Head of caudate nucleus (tissue), 42 donors: ENCODE data around the gene GRP.

Experiments used
- DNase-seq, 42 donors: peaks; one replicate each; pipeline versions ENCODE4 v3.0.0 to v3.0.0-alpha.2; 2020 to 2021; ENCODE audit warnings: mixed read lengths in 7 of 42
- intact Hi-C: fragments of 100-400 bp; cut with DNase I; formaldehyde crosslinking; loops from one replicate; pipeline ENCODE4 v1.15.0; 2022

The GRP gene

GRCh38 chr18:59264651-59265245 is 44.8 kb downstream of the GRP start:
- no peak for DNase-seq
- intact Hi-C loops = no loop called here

DNA sequence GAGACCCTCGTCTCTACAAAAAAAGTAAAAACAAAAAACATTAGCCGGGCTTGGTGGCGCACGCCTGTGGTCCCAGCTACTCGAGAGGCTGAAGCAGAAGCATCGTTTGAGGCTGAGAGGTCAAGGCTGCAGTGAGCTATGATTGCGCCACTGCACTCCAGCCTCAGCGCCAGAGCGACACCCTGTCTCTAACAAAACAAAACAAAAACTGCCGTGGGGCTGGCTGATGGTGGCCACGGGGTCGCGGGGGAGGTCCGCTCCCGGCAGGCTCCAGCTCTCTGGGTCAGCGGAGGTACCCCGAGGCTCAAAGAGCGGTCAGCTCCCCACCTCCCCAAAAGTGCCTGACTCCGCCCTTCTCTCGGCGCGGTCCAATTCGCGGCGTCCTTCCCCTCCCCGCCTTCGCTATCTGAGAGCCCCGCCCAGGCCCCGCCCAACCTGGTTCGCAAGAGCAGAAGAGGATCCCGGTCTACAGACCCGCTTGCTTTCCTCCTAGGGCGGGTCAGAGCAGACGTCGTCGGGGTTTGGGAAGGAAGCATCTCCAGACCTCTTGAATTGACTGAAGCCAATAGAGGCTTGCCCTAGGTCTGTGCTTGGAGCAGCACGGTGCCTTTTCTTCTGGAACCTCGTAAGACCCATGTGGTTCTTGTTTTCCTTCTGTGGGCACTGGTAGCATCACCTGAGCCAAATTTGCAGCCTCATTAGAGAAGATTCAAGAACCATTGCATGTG is 45.5 kb downstream of the GRP start:
- intact Hi-C loops = no loop called here
- DNase-seq = no peak

DNA sequence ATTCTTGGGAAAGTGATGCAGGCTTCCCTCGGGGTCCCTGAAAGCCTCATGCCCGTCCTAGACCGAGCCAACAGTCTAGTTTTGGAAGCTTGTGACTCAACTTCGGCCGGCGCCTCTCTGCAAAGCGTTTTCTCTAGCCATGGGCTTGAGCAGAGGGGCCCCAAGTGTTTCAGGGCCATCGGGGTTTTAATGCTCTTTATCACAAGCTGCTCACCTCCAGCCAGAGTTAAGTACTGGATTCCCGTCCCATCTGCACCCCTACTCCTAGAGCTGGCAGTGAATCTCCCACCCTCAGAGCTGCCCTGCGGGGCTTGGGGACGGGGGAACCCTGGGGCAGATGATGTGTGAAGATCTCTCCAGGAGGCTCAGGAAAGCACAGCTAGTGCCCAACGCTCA is 46.0 kb downstream of the GRP start:
- no peak for DNase-seq
- intact Hi-C loops = no loop called here

GRCh38 chr18:59266459-59266858 is 46.5 kb downstream of the GRP start:
- intact Hi-C loops = no loop called here
- DNase-seq = no peak

GRCh38 chr18:59266886-59267502 is 47.0 kb downstream of the GRP start:
- intact Hi-C loops = no loop called here
- no peak for DNase-seq

- intact Hi-C loops = no loop called here
- no peak for DNase-seq
Observed at GRCh38 chr18:59267503-59268126, 47.7 kb downstream of the GRP start.

- no peak for DNase-seq
- intact Hi-C loops = no loop called here
Observed at GRCh38 chr18:59268127-59268720, 48.3 kb downstream of the GRP start.

DNA sequence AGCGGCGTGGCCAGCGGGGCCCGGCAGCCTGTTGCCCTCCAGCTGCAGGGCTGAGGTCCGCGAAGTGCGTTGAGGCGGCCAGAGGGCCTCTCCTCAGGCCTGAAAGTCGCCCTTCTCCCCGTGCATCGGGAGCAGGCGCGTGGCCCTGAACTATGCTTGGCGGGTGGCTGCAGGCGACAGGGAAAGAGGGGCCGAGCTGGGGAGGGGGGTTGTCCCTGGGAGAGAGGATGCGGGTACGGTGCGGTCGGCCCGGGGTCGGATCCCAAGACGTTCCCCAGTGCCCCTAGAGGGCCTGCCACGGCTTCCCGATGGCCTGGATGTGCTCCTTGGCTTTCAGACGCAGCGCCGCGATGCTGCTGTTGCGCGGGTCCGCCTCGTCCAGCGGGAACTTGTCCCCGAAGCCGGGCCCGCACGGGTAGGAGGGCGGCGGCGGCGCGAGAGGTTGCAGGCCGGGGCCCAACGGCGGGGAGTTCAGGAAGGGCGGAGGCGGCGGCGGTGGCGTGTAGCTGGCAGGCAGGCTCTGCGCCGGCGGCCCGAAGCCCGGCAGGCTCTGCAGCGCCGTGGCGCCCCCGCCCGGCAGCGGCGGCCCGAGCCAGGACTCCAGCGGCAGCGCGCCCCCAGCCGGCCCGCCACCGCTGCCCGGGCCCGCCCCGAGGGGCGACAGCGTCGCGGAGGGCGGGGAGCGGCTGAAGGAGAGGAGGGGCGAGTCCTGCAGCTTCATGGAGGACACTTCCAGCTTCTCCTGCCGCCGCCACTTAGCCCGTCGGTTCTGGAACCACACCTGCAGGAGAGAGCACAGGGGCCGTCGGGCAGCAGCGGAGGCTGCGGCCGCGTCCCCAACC is 49.0 kb downstream of the GRP start:
- DNase-seq = no peak
- intact Hi-C loops = no loop called here

DNA sequence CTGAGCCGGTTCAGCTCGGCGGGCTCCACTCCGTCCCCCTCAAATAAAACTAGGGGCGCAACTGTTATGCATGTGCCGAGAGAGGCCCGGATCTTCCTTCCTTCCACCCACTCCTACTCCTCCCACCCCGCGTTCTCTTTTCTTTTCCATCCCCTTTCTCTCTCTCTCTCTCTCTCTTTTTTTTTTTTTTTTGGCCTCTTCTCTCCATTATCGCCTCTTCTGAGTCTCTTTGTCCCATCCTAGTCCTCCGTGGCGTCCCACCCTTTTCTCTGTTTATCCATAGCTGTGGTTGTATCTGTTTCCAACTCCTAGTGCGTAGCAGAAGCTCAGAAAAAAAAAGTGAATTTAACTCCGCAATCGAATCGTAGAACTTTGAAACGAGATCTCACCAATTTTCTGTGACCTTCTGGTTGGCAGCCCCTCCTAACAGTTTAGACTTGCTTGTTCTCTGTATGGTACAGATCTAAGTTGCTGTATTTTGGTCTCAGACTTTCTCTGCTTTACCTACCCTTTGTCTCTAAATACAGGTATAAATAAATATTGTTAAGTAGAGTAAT is 49.7 kb downstream of the GRP start:
- no peak for DNase-seq
- intact Hi-C loops = no loop called here

DNA sequence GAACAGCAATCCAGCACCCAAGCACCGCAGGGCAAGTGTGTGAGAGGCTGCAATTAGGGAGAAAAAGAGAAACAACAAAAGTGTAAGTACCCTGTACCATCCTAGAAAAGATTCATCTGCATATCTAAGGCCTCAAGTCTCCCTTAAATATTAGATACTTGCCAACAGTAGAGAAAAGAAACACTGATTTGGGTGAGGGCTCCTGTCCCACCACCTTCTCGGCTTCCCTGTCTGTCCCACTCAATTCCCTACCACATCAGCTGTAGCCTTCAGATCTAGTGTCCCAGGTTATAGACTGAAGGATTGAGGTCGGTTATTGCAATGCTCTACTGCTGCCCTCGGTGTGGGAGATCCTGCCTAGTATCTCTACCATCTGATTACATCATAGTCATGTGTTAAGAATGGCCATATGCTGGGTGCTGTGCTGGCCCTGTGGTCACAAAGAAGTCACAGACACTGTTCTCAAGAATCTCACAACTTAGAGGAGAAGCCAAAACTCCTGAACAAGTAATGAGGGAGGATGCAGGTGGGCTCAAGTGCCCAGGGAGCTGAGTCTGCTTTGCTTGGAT is 50.8 kb downstream of the GRP start:
- intact Hi-C loops = no loop called here
- DNase-seq = no peak

- intact Hi-C loops = no loop called here
- DNase-seq = no peak
Observed at GRCh38 chr18:59271606-59272220, 51.8 kb downstream of the GRP start.

GRCh38 chr18:59272221-59272888 is 52.4 kb downstream of the GRP start:
- intact Hi-C loops = no loop called here
- DNase-seq = no peak

DNA sequence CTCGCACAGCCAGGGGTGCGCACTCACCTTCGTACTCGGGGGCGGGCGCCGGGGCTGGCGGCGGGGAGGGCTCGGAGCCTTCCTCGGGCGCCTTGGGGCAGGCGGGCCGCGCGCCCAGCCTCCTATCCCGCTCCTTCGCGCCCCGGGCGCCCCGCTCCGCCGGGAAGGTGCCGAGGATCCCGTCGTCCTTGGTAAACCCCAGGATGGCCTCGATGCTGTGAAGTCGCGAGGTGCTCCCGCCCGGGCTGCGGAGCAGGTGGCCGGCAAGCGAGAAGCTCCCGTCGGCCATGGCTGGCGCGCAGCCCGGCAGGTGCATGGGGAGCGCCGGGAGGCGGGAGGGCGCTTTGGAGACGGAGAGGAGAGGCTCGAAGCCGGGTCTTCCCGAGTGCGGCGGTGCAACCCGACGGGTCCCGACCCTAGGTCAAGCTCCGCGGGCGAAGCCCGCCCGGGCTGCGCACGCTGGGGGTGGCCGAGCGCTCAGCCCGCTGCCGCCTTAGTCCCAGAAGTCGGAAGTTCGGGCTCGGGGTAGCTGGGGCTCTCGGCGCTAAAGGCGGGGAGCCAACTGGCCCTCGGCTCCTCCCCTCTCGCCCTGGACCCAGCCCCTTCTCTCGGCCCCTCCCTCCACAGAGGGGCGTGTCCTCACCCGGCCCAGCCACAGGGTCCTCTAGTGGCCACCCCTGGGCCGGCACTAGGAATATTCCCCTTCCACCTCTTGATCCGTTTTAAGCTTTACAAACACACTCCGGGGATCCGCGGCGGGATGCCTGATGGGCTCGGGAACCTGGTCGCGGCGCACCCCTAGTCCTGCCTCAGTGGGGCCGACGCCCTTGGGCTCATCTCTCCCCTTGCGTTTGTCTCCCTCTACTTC is 53.2 kb downstream of the GRP start, which contains the start of gene RAX:
TSS of gene RAX (minus strand) at position 564 of the 868 bp plus-strand sequence. CDS start at position 316, 248 bp downstream.
- DNase-seq = no peak
- intact Hi-C loops = no loop called here

- no peak for DNase-seq
- intact Hi-C loops = no loop called here
Observed at GRCh38 chr18:59273759-59274532, 54.0 kb downstream of the GRP start.

GRCh38 chr18:59274533-59274928 is 54.6 kb downstream of the GRP start:
- intact Hi-C loops = no loop called here

More at GRCh38 chr18:59274533-59274928, 54.6 kb downstream of the GRP start:
- no peak for DNase-seq
